BE2C (cell line): ENCODE measurements around the gene ACTRT2.

Experiments
- DNase-seq: peaks from one replicate; pipeline ENCODE4 v3.0.0-alpha.2; 2020
- H3K27me3 ChIP-seq: fragments of 250-450 bp; sonication (Bioruptor Pico); 2 replicates; pipeline ENCODE4 v1.5.1; 2020; ENCODE audit warnings: mild to moderate bottlenecking
- H3K36me3 ChIP-seq: fragments of 250-450 bp; sonication (Bioruptor Pico); 2 replicates; pipeline ENCODE4 v1.5.1; 2020; ENCODE audit warnings: mild to moderate bottlenecking
- H3K4me1 ChIP-seq: fragments of 250-450 bp; sonication (Bioruptor Pico); 2 replicates; pipeline ENCODE4 v1.5.1; 2020
- H3K4me3 ChIP-seq: 2 replicates; pipeline ENCODE4 v1.5.1; 2011; ENCODE audit warnings: low read depth, low read length
- H3K9me3 ChIP-seq: fragments of 250-450 bp; sonication (Bioruptor Pico); 2 replicates; pipeline ENCODE4 v1.5.1; 2020
- TF ChIP-seq, protein P1 (sequence below): IDR thresholded peaks from 2 replicates; pipeline ENCODE4 v1.5.1; 2012; ENCODE audit warnings: mild to moderate bottlenecking, low read depth, low read length

The ACTRT2 gene

DNA sequence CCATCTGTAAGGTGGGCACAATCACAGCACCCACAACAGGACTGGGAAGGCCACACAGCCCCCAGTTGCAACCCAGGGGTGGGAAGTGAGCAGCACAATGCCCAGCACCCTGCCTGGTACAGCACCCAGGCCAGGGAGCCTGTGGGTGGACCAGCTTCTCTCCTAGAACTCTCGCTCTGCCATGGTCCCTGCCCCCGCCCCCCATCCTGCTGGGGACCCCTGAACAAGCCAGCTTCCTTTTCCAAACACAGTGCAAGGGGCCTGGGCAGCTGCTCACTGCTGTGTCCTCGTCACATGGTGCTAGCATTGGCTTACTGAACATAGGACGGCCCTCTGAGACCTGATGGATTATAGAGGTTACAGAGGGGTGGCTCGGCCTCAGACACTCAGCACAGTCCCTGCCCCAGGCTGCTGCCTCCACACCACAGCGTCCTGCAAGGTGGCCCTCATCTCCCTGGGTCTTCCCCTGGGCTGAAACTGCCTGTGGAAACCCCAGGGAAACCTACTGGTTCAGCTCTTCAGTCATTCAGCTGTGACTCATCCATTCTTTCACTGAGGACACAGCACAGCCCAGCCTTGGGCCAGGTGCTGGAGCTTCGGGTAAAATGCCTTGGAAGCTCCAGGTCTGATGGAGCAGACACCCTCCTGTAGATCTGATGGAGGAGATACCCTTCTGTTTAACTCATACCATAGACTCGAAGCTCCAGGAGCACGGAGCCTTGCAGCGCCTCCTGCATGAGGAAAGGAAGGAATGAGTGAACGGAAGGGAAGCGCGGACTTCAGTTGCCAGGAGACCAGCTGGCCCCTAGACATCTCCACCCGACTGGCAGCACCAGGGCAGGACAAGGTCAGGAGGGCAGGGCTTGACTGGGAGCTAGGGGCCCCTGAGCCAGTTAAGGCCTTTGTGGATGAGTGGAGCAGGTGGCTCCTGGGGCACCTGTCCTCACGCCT lies 39.6 kb downstream of the ACTRT2 start:
- Histone ChIP-seq H3K36me3 (no peaks in the 10 kb centered on the region), H3K4me1 (no peaks in the 10 kb centered on the region), H3K4me3 (no peak overlapping the region), H3K9me3 (no peaks in the 10 kb centered on the region), H3K27me3 (peaks cover 17% of the 10 kb centered on the region)
- DNase-seq = no peak
- TF ChIP-seq, protein P1, sequence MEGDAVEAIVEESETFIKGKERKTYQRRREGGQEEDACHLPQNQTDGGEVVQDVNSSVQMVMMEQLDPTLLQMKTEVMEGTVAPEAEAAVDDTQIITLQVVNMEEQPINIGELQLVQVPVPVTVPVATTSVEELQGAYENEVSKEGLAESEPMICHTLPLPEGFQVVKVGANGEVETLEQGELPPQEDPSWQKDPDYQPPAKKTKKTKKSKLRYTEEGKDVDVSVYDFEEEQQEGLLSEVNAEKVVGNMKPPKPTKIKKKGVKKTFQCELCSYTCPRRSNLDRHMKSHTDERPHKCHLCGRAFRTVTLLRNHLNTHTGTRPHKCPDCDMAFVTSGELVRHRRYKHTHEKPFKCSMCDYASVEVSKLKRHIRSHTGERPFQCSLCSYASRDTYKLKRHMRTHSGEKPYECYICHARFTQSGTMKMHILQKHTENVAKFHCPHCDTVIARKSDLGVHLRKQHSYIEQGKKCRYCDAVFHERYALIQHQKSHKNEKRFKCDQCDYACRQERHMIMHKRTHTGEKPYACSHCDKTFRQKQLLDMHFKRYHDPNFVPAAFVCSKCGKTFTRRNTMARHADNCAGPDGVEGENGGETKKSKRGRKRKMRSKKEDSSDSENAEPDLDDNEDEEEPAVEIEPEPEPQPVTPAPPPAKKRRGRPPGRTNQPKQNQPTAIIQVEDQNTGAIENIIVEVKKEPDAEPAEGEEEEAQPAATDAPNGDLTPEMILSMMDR = no peak

DNA sequence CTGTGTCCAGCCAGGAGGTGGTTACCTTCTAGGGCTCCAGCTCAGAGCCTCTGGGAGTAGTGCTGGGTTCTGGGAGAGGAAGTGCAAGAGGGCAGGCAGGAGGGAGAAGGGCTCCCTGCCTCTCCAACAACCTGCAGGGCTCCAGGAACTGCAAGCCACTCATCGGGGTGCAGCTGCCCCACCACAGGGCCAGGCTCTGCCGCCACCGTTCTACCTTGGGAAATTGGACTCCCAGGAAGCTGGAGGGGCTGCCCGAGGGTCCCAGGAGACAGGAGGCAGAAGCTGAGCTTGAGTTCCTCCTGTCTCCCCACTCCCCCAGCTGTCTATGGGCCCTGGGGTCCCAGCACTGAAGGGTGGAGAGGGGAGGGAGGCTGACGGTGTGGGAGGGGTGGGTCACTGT lies 40.3 kb downstream of the ACTRT2 start:
- TF ChIP-seq, protein P1 = no peak
- no peaks in the 10 kb centered on the region for H3K9me3 ChIP-seq
- peaks cover 24% of the 10 kb centered on the region for H3K27me3 ChIP-seq

DNA sequence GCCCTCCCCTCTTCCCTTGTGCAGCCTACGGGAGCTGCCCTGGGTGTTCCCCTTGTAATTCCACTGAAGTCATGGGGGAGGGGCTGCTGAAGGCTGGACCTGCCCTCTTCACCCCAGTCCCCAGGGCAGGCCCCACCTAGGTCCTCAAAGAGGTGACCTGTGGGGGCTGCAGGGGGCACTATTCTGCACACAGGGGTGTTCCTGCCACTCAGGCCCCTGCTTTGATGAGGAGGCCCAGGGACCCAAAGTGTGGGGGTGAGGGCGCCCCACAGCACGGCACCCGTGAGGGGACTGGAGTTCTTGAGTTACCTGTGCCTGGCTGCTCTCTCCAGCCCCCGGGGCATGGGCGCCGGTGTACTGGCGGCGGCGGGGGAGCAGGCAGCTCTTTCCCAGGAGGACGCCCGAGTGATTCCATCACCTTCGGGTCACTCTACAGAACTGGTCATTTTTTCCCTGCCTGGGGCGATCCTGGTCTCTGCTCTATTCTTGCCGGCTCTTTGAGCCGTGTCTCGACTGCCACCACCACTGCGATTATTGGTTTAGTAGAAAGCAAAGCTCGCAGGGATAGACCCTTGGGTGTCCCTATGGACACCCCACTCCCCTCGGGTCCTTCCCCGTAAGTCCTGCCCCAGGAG lies 40.8 kb downstream of the ACTRT2 start:
- DNase-seq = no peak
- H3K27me3 ChIP-seq = peaks cover 28% of the 10 kb centered on the region
- H3K36me3 ChIP-seq = no peaks in the 10 kb centered on the region
- no peaks in the 10 kb centered on the region for H3K9me3 ChIP-seq
- TF ChIP-seq, protein P1 = no peak
- no peaks in the 10 kb centered on the region for H3K4me1 ChIP-seq
- no peak overlapping the region for H3K4me3 ChIP-seq

More for the DNA sequence above, 40.3 kb downstream of the ACTRT2 start:
- H3K4me1 ChIP-seq = no peaks in the 10 kb centered on the region
- no peaks in the 10 kb centered on the region for H3K36me3 ChIP-seq
- DNase-seq = no peak
- H3K4me3 ChIP-seq = no peak overlapping the region

DNA sequence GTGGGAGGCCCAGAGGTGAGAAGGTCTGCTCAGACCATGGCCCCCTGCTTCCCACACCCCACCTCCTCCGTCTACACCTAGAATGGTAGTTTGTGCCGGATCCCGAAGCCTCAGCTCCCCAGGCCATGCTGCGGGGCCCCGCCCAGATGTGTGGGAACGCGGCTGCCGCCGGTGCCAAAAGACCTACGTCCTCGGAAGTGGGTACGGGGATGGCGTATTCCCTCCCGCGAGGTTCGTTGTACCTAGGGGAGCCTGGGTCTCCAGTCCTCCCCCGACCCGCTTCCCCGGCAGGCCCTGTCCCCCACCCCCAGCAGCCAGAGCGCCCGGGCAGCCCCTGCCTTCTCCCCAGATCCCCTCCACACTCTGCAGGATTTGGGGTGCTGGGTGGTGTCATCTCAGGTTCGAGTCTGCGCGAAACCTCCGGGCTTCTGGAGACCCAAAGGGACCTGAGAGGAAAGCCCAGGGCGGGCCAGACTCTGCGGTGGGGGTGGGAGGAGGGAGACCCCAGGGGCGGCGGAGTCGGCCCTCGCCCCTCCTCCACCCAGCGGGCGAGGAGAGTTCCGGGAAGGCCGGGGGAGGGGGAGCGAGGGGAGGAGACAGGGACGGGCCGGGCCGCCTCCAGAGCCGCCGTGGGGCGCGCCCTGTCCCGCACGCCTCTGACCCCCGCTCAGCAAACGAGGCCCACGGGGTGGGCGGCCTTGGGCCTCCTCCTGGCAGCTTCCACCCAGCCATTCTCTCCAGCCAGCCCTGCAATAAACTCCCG lies 41.5 kb downstream of the ACTRT2 start:
- H3K4me3 ChIP-seq = no peak overlapping the region
- no peaks in the 10 kb centered on the region for H3K4me1 ChIP-seq
- no peak for DNase-seq
- H3K9me3 ChIP-seq = no peaks in the 10 kb centered on the region
- TF ChIP-seq, protein P1 = no peak
- H3K27me3 ChIP-seq = peaks cover 35% of the 10 kb centered on the region
- no peaks in the 10 kb centered on the region for H3K36me3 ChIP-seq

DNA sequence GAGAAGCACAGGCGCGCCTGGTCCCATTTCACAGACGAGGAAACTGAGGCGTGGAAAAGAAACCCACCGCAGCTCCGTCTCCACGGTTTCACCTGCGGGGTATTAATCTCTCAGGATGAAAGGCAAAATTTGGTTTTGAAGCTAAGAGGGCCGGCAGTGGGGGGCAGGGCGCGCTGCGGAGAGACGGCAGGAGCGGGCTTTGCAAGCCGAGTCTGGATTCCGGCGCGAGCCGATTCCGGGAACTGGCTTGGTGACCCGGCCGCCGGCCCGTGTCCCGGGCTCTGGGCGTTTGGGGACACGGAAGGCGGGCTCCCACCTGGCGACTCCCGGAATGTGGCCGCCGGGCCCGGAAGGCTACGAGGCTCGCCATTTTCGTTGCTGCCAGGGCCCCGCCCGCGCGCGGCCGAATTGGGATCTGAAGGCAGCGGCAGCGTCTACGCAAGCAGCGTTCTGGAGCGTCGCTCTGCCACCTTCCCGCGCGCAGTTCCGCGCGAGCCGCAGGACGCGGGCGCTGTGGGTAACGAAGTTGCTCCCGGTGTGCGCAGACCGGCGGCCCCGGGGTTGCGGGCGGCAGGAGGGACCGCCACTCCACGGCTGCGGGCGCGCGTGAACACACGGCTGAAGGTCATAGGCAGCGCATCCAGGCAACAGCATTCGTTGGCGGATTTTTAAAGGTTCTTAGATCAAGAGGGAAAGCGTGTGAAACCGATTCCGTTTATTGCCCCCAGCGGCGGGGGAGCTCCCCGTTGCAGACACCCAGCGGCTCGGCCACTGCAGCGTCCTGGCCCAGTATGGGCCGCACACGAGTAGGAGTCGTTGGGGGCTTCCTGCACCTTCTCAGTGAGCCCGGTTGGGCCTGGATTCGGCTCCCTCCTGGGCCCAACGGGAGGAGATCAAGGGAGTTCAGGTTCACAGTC lies 42.4 kb downstream of the ACTRT2 start:
- Histone ChIP-seq H3K27me3 (peaks cover 39% of the 10 kb centered on the region), H3K4me1 (no peaks in the 10 kb centered on the region), H3K9me3 (no peaks in the 10 kb centered on the region), H3K36me3 (no peaks in the 10 kb centered on the region), H3K4me3 (no peak overlapping the region)
- DNase-seq = no peak
- TF ChIP-seq, protein P1 = no peak
